ENCODE data around the gene MTSS2. TPM values are rescaled to one million over a fixed set of nuclear protein-coding genes. Genes with fewer than 3 reads are reported as not detected.
A peak's percentile ranks its signal among the peaks of the same experiment; 100 is the strongest.

The MTSS2 gene
- total RNA-seq, 2 experiments from 2014 or later = 5.7 to 6.0 TPM

GRCh38 chr16:70696355-70696754 lies 10.5 kb upstream of the MTSS2 start:
- ChIA-PET CTCF (interaction anchor here (1.4 to 3.4 kb wide), 5 partner anchors 16 to 74 kb away, joined by 4 to 26 read pairs (median 6); no protein-coding TSS in a partner anchor), POLR2A (interaction anchor here (0.7 to 3.0 kb wide), 4 partner anchors 39 to 65 kb away, joined by 3 to 31 read pairs (median 4); no protein-coding TSS in a partner anchor)
- Mint-ChIP-seq H3K27me3 (ENCODE audit: low read depth) (no peaks in the 10 kb centered on the region), H3K9me3 (ENCODE audit: insufficient read depth) (no peaks in the 10 kb centered on the region), H3K36me3 (ENCODE audit: low read depth) (peaks cover 12% of the 10 kb centered on the region), H3K4me3 (peak overlapping the region; percentile 52), H3K27ac (peak overlapping the region; percentile 91), H3K4me1 (ENCODE audit: low read depth) (peaks cover 45% of the 10 kb centered on the region)
- peak; percentile 24 for ATAC-seq
- no peak for DNase-seq

GRCh38 chr16:70695331-70696070 lies 9.6 kb upstream of the MTSS2 start:
- H3K27me3 Mint-ChIP-seq (ENCODE audit: low read depth) = no peaks in the 10 kb centered on the region
- peak overlapping the region; percentile 56 for H3K4me3 Mint-ChIP-seq

GRCh38 chr16:70694868-70695218 lies 9.0 kb upstream of the MTSS2 start:
- Mint-ChIP-seq H3K9me3 (ENCODE audit: insufficient read depth) (no peaks in the 10 kb centered on the region), H3K27ac (peak overlapping the region; percentile 91), H3K36me3 (ENCODE audit: low read depth) (peaks cover 12% of the 10 kb centered on the region), H3K4me1 (ENCODE audit: low read depth) (peaks cover 47% of the 10 kb centered on the region), H3K4me3 (no peak overlapping the region), H3K27me3 (ENCODE audit: low read depth) (no peaks in the 10 kb centered on the region)
- ATAC-seq (no peak), DNase-seq (no peak)
- ChIA-PET POLR2A (interaction anchor here (1.0 to 3.0 kb wide), 2 partner anchors 16 to 43 kb away, joined by 3 to 31 read pairs; no protein-coding TSS in a partner anchor), CTCF (interaction anchor here (1.5 to 3.4 kb wide), 4 partner anchors 14 to 76 kb away, joined by 4 to 26 read pairs (median 14); no protein-coding TSS in a partner anchor)

More at GRCh38 chr16:70695331-70696070, 9.6 kb upstream of the MTSS2 start:
- Mint-ChIP-seq H3K36me3 (ENCODE audit: low read depth) (peaks cover 12% of the 10 kb centered on the region), H3K27ac (peak overlapping the region; percentile 91), H3K9me3 (ENCODE audit: insufficient read depth) (no peaks in the 10 kb centered on the region), H3K4me1 (ENCODE audit: low read depth) (peaks cover 45% of the 10 kb centered on the region)
- peak; percentile 68 for DNase-seq
- POLR2A ChIA-PET = interaction anchor here (1.0 to 3.0 kb wide), 2 partner anchors 17 to 42 kb away, joined by 3 to 31 read pairs; no protein-coding TSS in a partner anchor
- peak; percentile 56 for ATAC-seq
- CTCF ChIA-PET = interaction anchor here (1.4 to 3.4 kb wide), 5 partner anchors 15 to 75 kb away, joined by 4 to 26 read pairs (median 6); no protein-coding TSS in a partner anchor

GRCh38 chr16:70694088-70694867 lies 8.4 kb upstream of the MTSS2 start:
- Mint-ChIP-seq H3K36me3 (ENCODE audit: low read depth) (peaks cover 11% of the 10 kb centered on the region), H3K9me3 (ENCODE audit: insufficient read depth) (no peaks in the 10 kb centered on the region), H3K27me3 (ENCODE audit: low read depth) (no peaks in the 10 kb centered on the region), H3K27ac (peak overlapping the region; percentile 91), H3K4me3 (no peak overlapping the region), H3K4me1 (ENCODE audit: low read depth) (peaks cover 52% of the 10 kb centered on the region)
- no peak for DNase-seq
- CTCF ChIA-PET = interaction anchor here (1.8 to 3.4 kb wide), 2 partner anchors 14 to 76 kb away, joined by 6 to 21 read pairs; no protein-coding TSS in a partner anchor
- POLR2A ChIA-PET = no interaction called here
- ATAC-seq = no peak

- Mint-ChIP-seq H3K36me3 (ENCODE audit: low read depth) (peaks cover 5% of the 10 kb centered on the region), H3K27me3 (ENCODE audit: low read depth) (no peaks in the 10 kb centered on the region), H3K4me3 (no peak overlapping the region), H3K27ac (no peak overlapping the region), H3K9me3 (ENCODE audit: insufficient read depth) (no peaks in the 10 kb centered on the region), H3K4me1 (ENCODE audit: low read depth) (peaks cover 47% of the 10 kb centered on the region)
- ATAC-seq (no peak), DNase-seq (no peak)
- POLR2A ChIA-PET = no interaction called here
- CTCF ChIA-PET = interaction anchor here (0.9 kb wide), 1 partner anchor 78 kb away, joined by 3 read pairs; no protein-coding TSS in a partner anchor
Observed at GRCh38 chr16:70692873-70693671, 7.2 kb upstream of the MTSS2 start.

- Mint-ChIP-seq H3K27ac (no peak overlapping the region), H3K9me3 (ENCODE audit: insufficient read depth) (no peaks in the 10 kb centered on the region), H3K27me3 (ENCODE audit: low read depth) (no peaks in the 10 kb centered on the region), H3K36me3 (ENCODE audit: low read depth) (peaks cover 3% of the 10 kb centered on the region), H3K4me1 (ENCODE audit: low read depth) (peaks cover 39% of the 10 kb centered on the region), H3K4me3 (no peak overlapping the region)
- DNase-seq (no peak), ATAC-seq (no peak)
- POLR2A ChIA-PET = no interaction called here
- CTCF ChIA-PET = interaction anchor here (0.9 kb wide), 1 partner anchor 79 kb away, joined by 3 read pairs; no protein-coding TSS in a partner anchor
Observed at GRCh38 chr16:70692130-70692872, 6.4 kb upstream of the MTSS2 start.

- POLR2A ChIA-PET = interaction anchor here (1.6 kb wide), 1 partner anchor 45 kb away, joined by 6 read pairs; no protein-coding TSS in a partner anchor
- peaks cover 3% of the 10 kb centered on the region for H3K36me3 Mint-ChIP-seq (ENCODE audit: low read depth)
- H3K27me3 Mint-ChIP-seq (ENCODE audit: low read depth) = peaks cover 2% of the 10 kb centered on the region
- CTCF ChIA-PET = no interaction called here
- H3K4me3 Mint-ChIP-seq = no peak overlapping the region
- H3K4me1 Mint-ChIP-seq (ENCODE audit: low read depth) = peaks cover 31% of the 10 kb centered on the region
- no peak overlapping the region for H3K27ac Mint-ChIP-seq
- DNase-seq = no peak
- ATAC-seq = no peak
- no peaks in the 10 kb centered on the region for H3K9me3 Mint-ChIP-seq (ENCODE audit: insufficient read depth)
Observed at GRCh38 chr16:70691223-70692129, 5.6 kb upstream of the MTSS2 start.

- no peak overlapping the region for H3K4me3 Mint-ChIP-seq
- H3K36me3 Mint-ChIP-seq (ENCODE audit: low read depth) = peaks cover under 1% of the 10 kb centered on the region
- peaks cover 5% of the 10 kb centered on the region for H3K27me3 Mint-ChIP-seq (ENCODE audit: low read depth)
- ChIA-PET POLR2A (interaction anchor here (1.6 to 1.9 kb wide), 2 partner anchors 47 to 48 kb away, joined by 6 read pairs; no protein-coding TSS in a partner anchor), CTCF (no interaction called here)
- peak overlapping the region; percentile 60 for H3K27ac Mint-ChIP-seq
- peaks cover 19% of the 10 kb centered on the region for H3K4me1 Mint-ChIP-seq (ENCODE audit: low read depth)
- no peaks in the 10 kb centered on the region for H3K9me3 Mint-ChIP-seq (ENCODE audit: insufficient read depth)
- DNase-seq (no peak), ATAC-seq (no peak)
Observed at GRCh38 chr16:70689970-70690891, 4.4 kb upstream of the MTSS2 start.

Measured in activated CD8-positive, alpha-beta T cell treated with anti-CD3 and anti-CD28 coated beads, Interleukin-2, amount 10 ng/mL, durations not matched to agents 7 days and 5 days (primary cell).